Astrocyte (in vitro differentiated cells and primary cell): ENCODE results near the gene IMMP2L. TPM values are rescaled to one million over a fixed set of nuclear protein-coding genes. Genes with fewer than 3 reads are reported as not detected.

Source experiments
- DNase-seq: peaks from one replicate; pipeline ENCODE4 v3.0.0-alpha.2; 2010; ENCODE audit warnings: low read depth
- FAIRE-seq: peaks from 2 replicates; lab custom pipeline; 2011; peaks lifted over from hg19 to GRCh38; lab: Jason Lieb, UNC
- H2AFZ ChIP-seq: 2 replicates; pipeline ENCODE4 v1.6.0; 2012; ENCODE audit warnings: low read depth, low read length, inconsistent platforms
- H3K27ac ChIP-seq: 2 replicates; pipeline ENCODE4 v1.5.1; 2011; ENCODE audit warnings: low read depth, low read length, inconsistent platforms
- H3K27me3 ChIP-seq: 2 replicates; pipeline ENCODE4 v1.6.0; 2011; ENCODE audit warnings: low read length, inconsistent platforms; ENCODE audit not compliant: insufficient read depth
- H3K36me3 ChIP-seq: 2 replicates; pipeline ENCODE4 v1.5.1; 2011; ENCODE audit warnings: low read length, inconsistent platforms; ENCODE audit not compliant: insufficient read depth
- H3K4me1 ChIP-seq: 2 replicates; pipeline ENCODE4 v1.5.1; 2011; ENCODE audit warnings: low read length, inconsistent platforms; ENCODE audit not compliant: insufficient read depth
- H3K4me2 ChIP-seq: 2 replicates; pipeline ENCODE4 v1.6.0; 2012; ENCODE audit warnings: low read length, inconsistent platforms
- H3K4me3 ChIP-seq: 2 replicates; pipeline ENCODE4 v1.5.1; 2011; ENCODE audit warnings: low read depth, mild to moderate bottlenecking, low read length, inconsistent platforms; ENCODE audit not compliant: insufficient read depth
- H3K79me2 ChIP-seq: 2 replicates; pipeline ENCODE4 v1.6.0; 2012; ENCODE audit warnings: mild to moderate bottlenecking, low read length, inconsistent platforms; ENCODE audit not compliant: insufficient read depth
- H3K9ac ChIP-seq: 2 replicates; pipeline ENCODE4 v1.6.0; 2012; ENCODE audit warnings: mild to moderate bottlenecking, low read length, inconsistent platforms
- H3K9me3 ChIP-seq: 2 replicates; pipeline ENCODE4 v1.5.1; 2012; ENCODE audit warnings: low read depth, mild to moderate bottlenecking, low read length, inconsistent platforms; ENCODE audit not compliant: insufficient read depth
- H4K20me1 ChIP-seq: 2 replicates; pipeline ENCODE4 v1.6.0; 2012; ENCODE audit warnings: low read length, inconsistent platforms; ENCODE audit not compliant: insufficient read depth
- H3K27ac Mint-ChIP-seq: one replicate; pipeline ENCODE4 v1.8.0; 2021; ENCODE audit warnings: mild to moderate bottlenecking, mixed read lengths; ENCODE audit not compliant: unreplicated experiment
- H3K27me3 Mint-ChIP-seq: one replicate; pipeline ENCODE4 v1.8.0; 2021; ENCODE audit warnings: low read depth, mixed read lengths; ENCODE audit not compliant: unreplicated experiment
- H3K36me3 Mint-ChIP-seq: one replicate; pipeline ENCODE4 v1.8.0; 2021; ENCODE audit warnings: low read depth, mixed read lengths; ENCODE audit not compliant: unreplicated experiment
- H3K4me1 Mint-ChIP-seq: one replicate; pipeline ENCODE4 v1.8.0; 2021; ENCODE audit warnings: low read depth, mixed read lengths; ENCODE audit not compliant: unreplicated experiment
- H3K4me3 Mint-ChIP-seq: one replicate; pipeline ENCODE4 v1.8.0; 2021; ENCODE audit warnings: mild to moderate bottlenecking, moderate library complexity, mixed read lengths; ENCODE audit not compliant: unreplicated experiment
- H3K9me3 Mint-ChIP-seq: one replicate; pipeline ENCODE4 v1.8.0; 2021; ENCODE audit warnings: mild to moderate bottlenecking, mixed read lengths; ENCODE audit not compliant: unreplicated experiment
- EZH2 ChIP-seq: IDR thresholded peaks from 2 replicates; pipeline ENCODE4 v1.6.1; 2012; ENCODE audit warnings: mild to moderate bottlenecking, low read length, inconsistent platforms; ENCODE audit not compliant: insufficient read depth
- total RNA-seq: library from RNA; stranded (reverse); gene quantifications from 2 replicates; pipeline ENCODE4 v1.2.1, GENCODE V29; 2021
- TF ChIP-seq, protein P1 (sequence below): IDR thresholded peaks from 2 replicates; pipeline ENCODE4 v1.5.1; 2011; ENCODE audit warnings: low read depth, mild to moderate bottlenecking, inconsistent platforms, low read length, moderate library complexity; ENCODE audit not compliant: insufficient read depth

The IMMP2L gene
- total RNA-seq, 1 donor from 2014 or later: 13.8 TPM

DNA sequence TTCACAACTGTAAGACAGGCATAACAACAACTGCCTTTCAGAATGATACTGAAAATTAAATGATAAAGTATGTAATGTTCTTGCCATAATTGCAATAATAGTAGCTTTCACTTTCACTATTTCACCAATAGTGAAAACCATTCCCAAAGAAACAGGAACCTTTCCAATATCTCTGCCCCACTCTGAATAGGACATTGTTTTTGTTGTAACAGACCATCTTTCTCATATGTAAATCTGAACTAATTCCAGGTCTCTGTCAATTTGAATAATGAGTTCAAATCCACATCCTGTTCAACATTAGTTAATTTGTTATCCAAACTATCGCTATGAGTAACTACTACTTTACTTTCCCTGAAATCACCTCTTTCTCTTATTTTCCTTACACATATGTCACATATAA, 323.4 kb downstream of the IMMP2L start:
- peaks cover 1% of the 10 kb centered on the region for H3K9me3 Mint-ChIP-seq
- no peak overlapping the region for H3K27ac ChIP-seq
- H3K36me3 Mint-ChIP-seq: no peaks in the 10 kb centered on the region
- peak; percentile 45 for FAIRE-seq
- H2AFZ ChIP-seq: no peak overlapping the region
- no peak overlapping the region for H3K4me3 ChIP-seq
- TF ChIP-seq, protein P1, sequence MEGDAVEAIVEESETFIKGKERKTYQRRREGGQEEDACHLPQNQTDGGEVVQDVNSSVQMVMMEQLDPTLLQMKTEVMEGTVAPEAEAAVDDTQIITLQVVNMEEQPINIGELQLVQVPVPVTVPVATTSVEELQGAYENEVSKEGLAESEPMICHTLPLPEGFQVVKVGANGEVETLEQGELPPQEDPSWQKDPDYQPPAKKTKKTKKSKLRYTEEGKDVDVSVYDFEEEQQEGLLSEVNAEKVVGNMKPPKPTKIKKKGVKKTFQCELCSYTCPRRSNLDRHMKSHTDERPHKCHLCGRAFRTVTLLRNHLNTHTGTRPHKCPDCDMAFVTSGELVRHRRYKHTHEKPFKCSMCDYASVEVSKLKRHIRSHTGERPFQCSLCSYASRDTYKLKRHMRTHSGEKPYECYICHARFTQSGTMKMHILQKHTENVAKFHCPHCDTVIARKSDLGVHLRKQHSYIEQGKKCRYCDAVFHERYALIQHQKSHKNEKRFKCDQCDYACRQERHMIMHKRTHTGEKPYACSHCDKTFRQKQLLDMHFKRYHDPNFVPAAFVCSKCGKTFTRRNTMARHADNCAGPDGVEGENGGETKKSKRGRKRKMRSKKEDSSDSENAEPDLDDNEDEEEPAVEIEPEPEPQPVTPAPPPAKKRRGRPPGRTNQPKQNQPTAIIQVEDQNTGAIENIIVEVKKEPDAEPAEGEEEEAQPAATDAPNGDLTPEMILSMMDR: no peak
- no peak for TF ChIP-seq EZH2
- no peaks in the 10 kb centered on the region for H4K20me1 ChIP-seq
- no peaks in the 10 kb centered on the region for H3K4me1 ChIP-seq
- no peak overlapping the region for H3K27ac Mint-ChIP-seq
- H3K79me2 ChIP-seq: no peaks in the 10 kb centered on the region
- H3K4me1 Mint-ChIP-seq: no peaks in the 10 kb centered on the region
- no peaks in the 10 kb centered on the region for H3K27me3 Mint-ChIP-seq
- DNase-seq: peak; percentile 76
- no peak overlapping the region for H3K9ac ChIP-seq
- peak overlapping the region; percentile 17 for H3K4me3 Mint-ChIP-seq
- H3K9me3 ChIP-seq: no peaks in the 10 kb centered on the region
- H3K36me3 ChIP-seq: no peaks in the 10 kb centered on the region
- peak overlapping the region; percentile 65 for H3K4me2 ChIP-seq
- no peaks in the 10 kb centered on the region for H3K27me3 ChIP-seq

DNA sequence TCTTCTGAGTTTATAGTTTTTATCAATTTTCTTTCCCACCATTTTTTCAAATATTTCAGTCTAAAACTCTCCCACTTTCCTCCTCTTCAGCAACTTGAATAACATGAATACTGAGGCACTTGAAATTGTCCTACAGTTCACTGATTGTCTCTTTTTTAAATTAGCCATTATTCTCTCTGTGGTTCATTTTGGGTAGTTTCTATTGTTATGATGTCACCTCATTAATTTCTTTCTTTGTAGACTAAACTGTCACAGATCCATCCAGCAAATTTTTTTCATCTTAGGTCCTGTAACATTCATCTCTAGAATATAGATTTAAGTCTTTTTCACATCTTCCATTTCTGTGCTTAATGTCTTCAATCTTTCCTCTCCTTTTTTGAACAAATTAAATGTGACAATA, 326.6 kb downstream of the IMMP2L start:
- Histone ChIP-seq H4K20me1 (no peaks in the 10 kb centered on the region), H3K79me2 (no peaks in the 10 kb centered on the region)
- H3K4me3 Mint-ChIP-seq: no peak overlapping the region

More for the DNA sequence above, 326.6 kb downstream of the IMMP2L start:
- no peak for TF ChIP-seq EZH2
- TF ChIP-seq, protein P1: no peak
- FAIRE-seq (no peak), DNase-seq (no peak)
- H3K4me1 Mint-ChIP-seq: peaks cover 7% of the 10 kb centered on the region
- H3K27me3 ChIP-seq: no peaks in the 10 kb centered on the region
- peaks cover 9% of the 10 kb centered on the region for H3K4me1 ChIP-seq
- no peak overlapping the region for H2AFZ ChIP-seq
- no peaks in the 10 kb centered on the region for H3K27me3 Mint-ChIP-seq
- H3K4me2 ChIP-seq: no peak overlapping the region
- no peaks in the 10 kb centered on the region for H3K36me3 Mint-ChIP-seq
- no peak overlapping the region for H3K27ac ChIP-seq
- H3K27ac Mint-ChIP-seq: no peak overlapping the region
- no peaks in the 10 kb centered on the region for H3K36me3 ChIP-seq
- peaks cover 1% of the 10 kb centered on the region for H3K9me3 Mint-ChIP-seq
- no peak overlapping the region for H3K4me3 ChIP-seq
- no peaks in the 10 kb centered on the region for H3K9me3 ChIP-seq
- H3K9ac ChIP-seq: no peak overlapping the region
